HG03064 (cell line): ENCODE data around the gene TEX44.

Experiments used
- ATAC-seq: cut with Tn5 transposase; IDR thresholded peaks from one replicate; pipeline ENCODE4 v1.9.1; 2021; ENCODE audit warnings: low read depth; ENCODE audit not compliant: unreplicated experiment

TEX44 gene

GRCh38 chr2:231627384-231628120 is 34.9 kb downstream of the TEX44 start:
- ATAC-seq, result no peak

DNA sequence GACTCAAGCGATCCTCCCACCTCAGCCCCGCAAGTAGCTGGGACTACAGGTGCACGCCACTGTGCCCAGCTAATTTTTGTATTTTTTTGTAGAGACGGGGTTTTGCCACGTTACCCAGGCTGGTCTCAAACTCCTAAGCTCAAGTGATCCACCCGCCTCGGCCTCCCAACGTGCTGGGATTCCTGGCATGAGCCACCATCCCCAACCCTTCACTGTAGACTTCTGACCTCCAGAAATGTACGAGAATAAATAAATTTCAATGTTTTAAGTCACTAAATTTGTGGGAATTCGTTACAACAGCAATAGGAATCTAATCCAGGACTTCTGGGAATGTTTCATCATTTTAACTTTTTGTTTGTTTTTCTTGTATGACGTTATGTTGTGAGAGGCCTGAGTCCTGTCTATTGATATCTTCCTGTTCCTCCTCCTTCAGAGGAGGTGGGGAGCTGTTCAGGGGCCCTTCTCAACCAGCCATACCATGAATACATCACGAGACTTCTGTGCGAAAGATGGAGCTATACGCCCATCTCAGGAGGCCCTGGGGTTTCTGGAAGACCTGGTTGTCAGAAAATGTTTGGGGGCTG is 40.0 kb downstream of the TEX44 start:
- ATAC-seq, result no peak

DNA sequence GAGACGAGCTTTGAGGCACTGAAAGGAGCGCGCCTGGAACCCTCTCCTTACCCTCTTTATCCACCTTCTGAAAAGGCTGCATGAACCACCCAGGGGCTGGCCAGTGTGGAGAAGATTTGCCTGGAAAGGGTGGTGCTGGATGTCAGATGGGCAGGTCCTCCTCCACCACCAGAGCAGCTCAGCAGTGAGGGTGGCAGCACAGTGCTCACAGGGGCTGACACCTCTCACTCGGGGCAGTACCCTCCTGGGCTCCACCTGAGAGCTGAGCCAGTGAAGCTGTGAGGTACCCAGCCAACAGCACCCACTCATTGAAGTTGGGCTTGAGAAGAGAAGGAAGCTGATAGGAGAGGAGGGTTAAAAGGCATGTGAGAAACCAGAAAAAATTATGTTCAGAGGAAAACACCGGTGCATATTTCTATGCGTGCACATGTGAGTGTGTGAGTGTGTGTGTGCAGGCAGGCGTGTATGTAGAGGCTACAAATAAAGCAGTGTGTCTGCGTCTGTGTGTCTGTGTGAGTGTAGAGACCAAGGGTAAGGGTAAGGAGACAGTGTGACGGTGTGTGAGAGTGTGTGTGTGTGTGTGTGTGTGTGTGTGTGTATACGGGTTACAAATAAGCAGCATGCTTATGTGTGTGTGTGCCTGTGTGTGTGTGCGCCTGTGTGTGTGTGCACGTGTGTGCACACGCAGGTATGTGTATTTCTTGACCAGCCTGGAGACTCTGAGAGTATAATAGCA is 40.7 kb downstream of the TEX44 start:
- no peak for ATAC-seq

DNA sequence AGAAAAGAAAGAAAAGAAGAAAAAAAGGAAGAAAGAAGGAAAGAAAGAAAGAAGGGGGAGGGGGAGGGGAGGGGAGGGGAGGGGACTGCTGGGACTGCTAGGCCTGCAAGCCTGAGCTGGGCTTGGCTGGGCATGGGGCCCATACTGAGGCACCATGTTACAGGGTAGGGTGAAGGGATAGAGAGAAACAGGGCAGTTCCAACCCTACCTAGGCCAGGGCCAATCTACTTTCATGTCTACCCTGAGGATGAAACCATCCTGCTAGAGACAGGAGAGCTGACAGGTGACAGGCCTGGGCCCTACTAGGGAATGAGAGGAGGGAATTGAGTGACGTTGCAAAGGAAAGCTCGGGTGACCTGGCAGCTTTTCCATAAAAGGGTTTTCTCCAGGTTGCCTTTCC is 41.7 kb downstream of the TEX44 start:
- ATAC-seq, result no peak

DNA sequence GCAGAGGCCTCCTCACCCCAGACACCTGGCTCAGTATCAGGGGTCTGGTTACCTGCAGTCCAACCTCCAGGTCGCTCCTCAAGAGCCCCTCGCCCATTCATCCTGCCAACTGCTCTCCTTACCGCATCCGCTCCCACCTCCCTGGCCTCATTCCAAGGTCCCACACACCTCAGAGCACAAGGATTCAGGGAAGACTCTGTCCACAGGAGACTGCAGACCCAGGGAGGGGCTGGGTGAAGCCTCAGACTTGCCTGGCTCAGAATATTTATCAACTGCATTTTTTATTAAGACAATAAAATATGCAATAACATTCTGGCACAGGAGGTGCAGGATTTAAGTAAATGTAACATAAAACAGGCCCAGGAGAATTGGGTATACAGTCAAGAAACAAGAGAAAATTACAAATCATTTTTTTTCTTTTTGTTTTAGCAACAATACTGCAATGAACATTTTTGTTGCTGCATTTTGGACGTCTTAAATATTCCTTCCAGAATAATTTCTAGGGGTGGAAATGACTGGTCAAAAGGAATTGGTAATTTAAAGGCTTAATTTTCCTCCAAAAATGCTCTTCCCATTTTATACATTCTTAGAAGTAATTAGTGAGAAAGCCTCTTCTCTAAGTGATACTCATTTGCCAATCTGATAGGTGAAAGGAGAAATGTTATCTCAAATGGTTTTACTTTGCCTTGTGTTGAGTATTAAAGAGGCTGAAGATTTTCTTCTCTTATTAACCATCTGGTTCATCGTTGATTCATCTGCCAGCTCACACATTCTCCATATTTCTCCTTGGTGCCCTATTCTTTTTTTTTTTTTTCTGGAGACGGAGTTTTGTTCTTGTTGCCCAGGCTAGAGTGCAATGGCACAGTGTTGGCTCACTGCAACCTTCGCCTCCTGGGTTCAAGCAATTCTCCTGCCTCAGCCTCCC is 42.5 kb downstream of the TEX44 start:
- ATAC-seq, result no peak

DNA sequence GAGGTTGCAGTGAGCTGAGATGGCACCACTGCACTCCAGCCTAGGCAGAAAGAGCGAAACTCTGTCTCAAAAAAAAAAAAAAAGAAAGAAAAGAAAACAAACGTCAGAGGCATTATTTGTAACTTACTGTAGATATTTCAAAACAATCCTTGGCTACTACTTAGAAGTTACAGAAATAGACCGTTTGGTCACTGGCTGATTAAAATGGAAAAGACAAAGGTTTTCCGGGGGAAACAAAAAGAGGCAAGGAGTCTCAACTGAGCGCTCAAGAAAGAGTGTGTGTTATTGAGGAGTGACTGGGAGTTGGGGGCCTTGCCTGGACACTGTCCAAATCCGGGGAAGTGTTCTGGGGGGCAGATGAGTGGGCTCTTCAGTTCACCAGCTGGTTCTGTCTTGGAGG is 47.6 kb downstream of the TEX44 start:
- no peak for ATAC-seq

GRCh38 chr2:231640641-231641111 is 48.0 kb downstream of the TEX44 start:
- no peak for ATAC-seq

- no peak for ATAC-seq
Measured at GRCh38 chr2:231642631-231643494, 50.2 kb downstream of the TEX44 start.

GRCh38 chr2:231643495-231643888 is 50.8 kb downstream of the TEX44 start:
- ATAC-seq, result no peak
